Left lung (tissue), 10 donors: Measurements from ENCODE around the gene MARCHF9. TPM values are rescaled to one million over a fixed set of nuclear protein-coding genes. Genes with fewer than 3 reads are reported as not detected.

ENCODE experiments used
- ATAC-seq: fragments of 200-7000 bp; cut with Tn5 transposase; one replicate; pipeline ENCODE4 v1.9.1; 2020; ENCODE audit warnings: moderate library complexity
- DNase-seq, 4 donors: peaks; one replicate each; pipeline ENCODE4 v3.0.0-alpha.2; 2013 to 2020
- H3K27ac ChIP-seq, 2 donors: fragments of 200-600 bp; sonication (generic) in 1 of 2; one replicate each; pipeline versions ENCODE4 v1.5.0 to v1.8.0; 2020 to 2021
- H3K27me3 ChIP-seq, 2 donors: fragments of 200-600 bp; sonication (generic) in 1 of 2; one replicate each; pipeline versions ENCODE4 v1.5.0 to v1.8.0; 2020 to 2021
- H3K36me3 ChIP-seq, 2 donors: fragments of 200-600 bp; sonication (generic) in 1 of 2; one replicate each; pipeline versions ENCODE4 v1.5.0 to v1.8.0; 2020 to 2021
- H3K4me1 ChIP-seq, 2 donors: fragments of 200-600 bp; one replicate each; pipeline ENCODE4 v1.8.0; 2021
- H3K4me3 ChIP-seq, 2 donors: fragments of 200-600 bp; sonication (generic) in 1 of 2; one replicate each; pipeline versions ENCODE4 v1.5.0 to v1.8.0; 2020 to 2021; ENCODE audit warnings: mild to moderate bottlenecking in 1 of 2
- H3K9me3 ChIP-seq, 2 donors: fragments of 200-600 bp; sonication (generic) in 1 of 2; one replicate each; pipeline versions ENCODE4 v1.5.0 to v1.8.0; 2020 to 2021
- CTCF ChIP-seq, 2 donors: fragments of 200-600 bp; sonication (generic) in 1 of 2; IDR thresholded peaks; one replicate each; pipeline versions ENCODE4 v1.5.0 to v1.8.0; 2021; ENCODE audit warnings: antibody characterized with exemption in 2 of 2
- intact Hi-C, 2 donors: fragments of 100-400 bp; cut with DNase I; formaldehyde crosslinking; loops; one replicate each; pipeline versions ENCODE4 v1.11.2 to v1.14.2; 2022
- microRNA-seq, 2 donors: library from miRNA; unstranded; fragments of <30 nt; microRNA quantifications; one replicate each; pipeline ENCODE4, GENCODE V29; 2019
- polyA plus RNA-seq, 6 donors: library from polyadenylated mRNA; unstranded; fragments of 120-200 nt; gene quantifications; one replicate each; pipeline ENCODE4 v1.2.1, GENCODE V29; 2013; ENCODE audit not compliant: insufficient read length in 6 of 6
- total RNA-seq, 2 donors: library from RNA; stranded (reverse); fragmentation: NEBNext Ultra II Directional; extraction: Animal tissue kit (Norgen Biotek cat#: 25700); gene quantifications; one replicate each; pipeline ENCODE4 v1.2.1, GENCODE V29; 2021
- donor health status: DM: no; HTN: yes; CAD: no.
- donor health status: DM: no; HTN: no; CAD: no.

Gene MARCHF9
- total and polyA plus RNA-seq, 8 donors: 16.5 to 22.6 (median 19.5) TPM

- Histone ChIP-seq H3K4me3 (no peak overlapping the region), H3K4me1 (peaks cover 0 to 8% of the 10 kb centered on the region in 2 donors), H3K27me3 (no peaks in the 10 kb centered on the region), H3K27ac (no peak overlapping the region), H3K36me3 (peaks cover 0 to 90% of the 10 kb centered on the region in 2 donors), H3K9me3 (no peaks in the 10 kb centered on the region)
- intact Hi-C loops: no loop called here
- TF ChIP-seq CTCF (IDR thresholded peaks at IDR 0.05): no peak
- DNase-seq: no peak
- no peak for ATAC-seq
These were observed 52.4 kb downstream of the MARCHF9 start for GRCh38 chr12:57807285-57807684.

- no peak overlapping the region for H3K4me3 ChIP-seq
- H3K27me3 ChIP-seq: no peaks in the 10 kb centered on the region
- TF ChIP-seq CTCF (IDR thresholded peaks at IDR 0.05): no peak
- intact Hi-C loops: no loop called here
- H3K4me1 ChIP-seq: peaks cover 0 to 8% of the 10 kb centered on the region in 2 donors
- DNase-seq (no peak), ATAC-seq (no peak)
- no peaks in the 10 kb centered on the region for H3K9me3 ChIP-seq
- no peak overlapping the region for H3K27ac ChIP-seq
- H3K36me3 ChIP-seq: peaks cover 0 to 90% of the 10 kb centered on the region in 2 donors
These were observed 53.4 kb downstream of the MARCHF9 start for GRCh38 chr12:57808351-57808750.

- H3K36me3 ChIP-seq: peaks cover 0 to 83% of the 10 kb centered on the region in 2 donors
- intact Hi-C loops: no loop called here
- TF ChIP-seq CTCF (IDR thresholded peaks at IDR 0.05): no peak
- DNase-seq: no peak
- no peak overlapping the region for H3K27ac ChIP-seq
- H3K27me3 ChIP-seq: no peaks in the 10 kb centered on the region
- H3K4me1 ChIP-seq: peaks cover 0 to 8% of the 10 kb centered on the region in 2 donors
- ATAC-seq: no peak
- H3K9me3 ChIP-seq: no peaks in the 10 kb centered on the region
- H3K4me3 ChIP-seq: no peak overlapping the region
These were observed 54.5 kb downstream of the MARCHF9 start for GRCh38 chr12:57809425-57809824.

Small RNA genes lying within 50 kb of the gene (microRNA-seq; reads per million reads assigned to microRNA genes)
- gene MIR6759: 0 reads per million in 2 donors

Other genes with a start within 250 kb of the MARCHF9 start
- 10 to 100 TPM; 18.3 to 27.2 TPM for gene DDIT3, start 234.6 kb upstream of the MARCHF9 start, total RNA-seq
- 10 to 100 TPM; 16.4 to 29.4 (median 19.3) TPM for gene DDIT3, start 234.6 kb upstream of the MARCHF9 start, polyA plus RNA-seq
- 100 to 1,000 TPM in 1 of 2 donors, 10 to 100 TPM in 1; 69.1 to 111 TPM for gene MBD6, start 232.3 kb upstream of the MARCHF9 start, total RNA-seq
- 10 to 100 TPM; 61.3 to 84.6 (median 73.2) TPM for gene MBD6, start 232.3 kb upstream of the MARCHF9 start, polyA plus RNA-seq
- 100 to 1,000 TPM; 104 to 111 TPM for gene DCTN2, start 207.9 kb upstream of the MARCHF9 start, total RNA-seq
- gene DCTN2, start 207.9 kb upstream of the MARCHF9 start, polyA plus RNA-seq: 100 to 1,000 TPM; 150 to 162 (median 156) TPM
- gene KIF5A, start 205.1 kb upstream of the MARCHF9 start, total RNA-seq: under 1 TPM; 0.38 to 0.50 TPM
- 1 to 10 TPM; 4.3 to 6.5 (median 5.4) TPM for gene KIF5A, start 205.1 kb upstream of the MARCHF9 start, polyA plus RNA-seq
- gene PIP4K2C, start 163.9 kb upstream of the MARCHF9 start, total RNA-seq: 10 to 100 TPM; 43.4 to 44.1 TPM
- 10 to 100 TPM; 17.0 to 22.2 (median 21.3) TPM for gene PIP4K2C, start 163.9 kb upstream of the MARCHF9 start, polyA plus RNA-seq
- gene DTX3, start 150.3 kb upstream of the MARCHF9 start, total RNA-seq: 10 to 100 TPM; 20.1 to 30.4 TPM
- gene DTX3, start 150.3 kb upstream of the MARCHF9 start, polyA plus RNA-seq: 10 to 100 TPM; 51.3 to 64.8 (median 57.2) TPM
- gene ARHGEF25, start 143.7 kb upstream of the MARCHF9 start, total RNA-seq: 10 to 100 TPM; 16.5 to 20.0 TPM
- 10 to 100 TPM; 45.1 to 53.4 (median 46.4) TPM for gene ARHGEF25, start 143.7 kb upstream of the MARCHF9 start, polyA plus RNA-seq
- gene B4GALNT1, start 121.9 kb upstream of the MARCHF9 start, total RNA-seq: 1 to 10 TPM; 2.0 to 3.8 TPM
- 1 to 10 TPM in 5 of 6 donors, under 1 TPM in 1; 0.78 to 1.8 (median 1.3) TPM for gene B4GALNT1, start 121.9 kb upstream of the MARCHF9 start, polyA plus RNA-seq
- gene OS9, start 61.0 kb upstream of the MARCHF9 start, total RNA-seq: 100 to 1,000 TPM; 282 to 321 TPM
- 100 to 1,000 TPM; 200 to 228 (median 219) TPM for gene OS9, start 61.0 kb upstream of the MARCHF9 start, polyA plus RNA-seq
- gene AGAP2, start 16.4 kb upstream of the MARCHF9 start, total RNA-seq: 1 to 10 TPM; 1.9 to 5.8 TPM
- gene AGAP2, start 16.4 kb upstream of the MARCHF9 start, polyA plus RNA-seq: under 1 TPM; 0.31 to 0.57 (median 0.48) TPM
- 10 to 100 TPM; 33.5 to 40.0 TPM for gene TSPAN31, start 10.1 kb upstream of the MARCHF9 start, total RNA-seq
- gene TSPAN31, start 10.1 kb upstream of the MARCHF9 start, polyA plus RNA-seq: 10 to 100 TPM; 69.2 to 83.8 (median 76.5) TPM
- gene CDK4, start 2.8 kb upstream of the MARCHF9 start, total RNA-seq: 100 to 1,000 TPM in 1 of 2 donors, 10 to 100 TPM in 1; 80.1 to 130 TPM
- gene CDK4, start 2.8 kb upstream of the MARCHF9 start, polyA plus RNA-seq: 100 to 1,000 TPM; 215 to 269 (median 245) TPM
- 1 to 10 TPM; 1.5 to 4.7 TPM for gene CYP27B1, start 12.0 kb downstream of the MARCHF9 start, total RNA-seq
- gene CYP27B1, start 12.0 kb downstream of the MARCHF9 start, polyA plus RNA-seq: 1 to 10 TPM in 4 of 6 donors, under 1 TPM in 2; 0.58 to 3.4 (median 1.4) TPM
- 10 to 100 TPM; 17.3 to 39.2 TPM for gene METTL1, start 17.0 kb downstream of the MARCHF9 start, total RNA-seq
- gene METTL1, start 17.0 kb downstream of the MARCHF9 start, polyA plus RNA-seq: 10 to 100 TPM; 26.3 to 40.2 (median 30.6) TPM
- gene EEF1AKMT3, start 17.5 kb downstream of the MARCHF9 start, total RNA-seq: 1 to 10 TPM; 6.2 to 6.3 TPM
- 10 to 100 TPM; 14.7 to 19.7 (median 17.2) TPM for gene EEF1AKMT3, start 17.5 kb downstream of the MARCHF9 start, polyA plus RNA-seq
- 10 to 100 TPM; 25.6 to 26.2 TPM for gene TSFM, start 27.7 kb downstream of the MARCHF9 start, total RNA-seq
- 10 to 100 TPM; 26.9 to 35.3 (median 31.5) TPM for gene TSFM, start 27.7 kb downstream of the MARCHF9 start, polyA plus RNA-seq
- gene AVIL, start 63.6 kb downstream of the MARCHF9 start, total RNA-seq: 10 to 100 TPM; 10.5 to 12.8 TPM
- 10 to 100 TPM; 10.7 to 21.6 (median 20.0) TPM for gene AVIL, start 63.6 kb downstream of the MARCHF9 start, polyA plus RNA-seq
- 100 to 1,000 TPM; 179 to 210 TPM for gene CTDSP2, start 91.6 kb downstream of the MARCHF9 start, total RNA-seq
- 100 to 1,000 TPM; 275 to 321 (median 287) TPM for gene CTDSP2, start 91.6 kb downstream of the MARCHF9 start, polyA plus RNA-seq
- 1 to 10 TPM; 6.1 to 6.4 TPM for gene ATP23, start 186.5 kb downstream of the MARCHF9 start, total RNA-seq
- 10 to 100 TPM in 1 of 6 donors, 1 to 10 TPM in 5; 8.6 to 14.1 (median 9.2) TPM for gene ATP23, start 186.5 kb downstream of the MARCHF9 start, polyA plus RNA-seq